K562 (cell line): ENCODE measurements around the gene GAMT. TPM values are rescaled to one million over a fixed set of nuclear protein-coding genes. Genes with fewer than 3 reads are reported as not detected.
A peak's percentile ranks its signal among the peaks of the same experiment; 100 is the strongest.

Experiments used
- ATAC-seq: fragments of 200-7000 bp; cut with Tn5 transposase; 3 replicates; pipeline ENCODE4 v1.9.1; 2020; ENCODE audit warnings: moderate library complexity
- BruUV-seq: library from RNA; stranded (reverse); fragments of 400-500 nt; replicated peaks from 2 replicates; lab custom pipeline; 2021; lab: Mats Ljungman, UMichigan
- CTCF ChIA-PET: fragments of 300-600 bp; formaldehyde crosslinking; extraction: SDS; loops from one replicate; lab custom pipeline; 2021; ENCODE audit warnings: low intra/inter-chr PET ratio; lab: Yijun Ruan, JAX
- POLR2A ChIA-PET: fragments of 300-600, 350-650 bp; sonication (Branson Sonifier 250); formaldehyde crosslinking; extraction: SDS; loops from one replicate; lab custom pipeline; 2021; ENCODE audit warnings: antibody characterized with exemption, inconsistent platforms; lab: Yijun Ruan, JAX
- DNase-seq, 4 experiments: peaks; one replicate each; pipeline versions ENCODE4 v3.0.0 to v3.0.0-alpha.2; 2011 to 2018; ENCODE audit warnings: low spot score in 3 of 4, mixed read lengths in 3 of 4; ENCODE audit errors: extremely low read depth in 1 of 4
- FAIRE-seq: peaks from 2 replicates; lab custom pipeline; 2011; peaks lifted over from hg19 to GRCh38; lab: Jason Lieb, UNC
- H2AFZ ChIP-seq: 2 replicates; pipeline ENCODE4 v1.6.0; 2011; ENCODE audit warnings: low read depth, low read length, control low read depth, inconsistent platforms
- H3K27ac ChIP-seq: fragments of 200-600 bp; 3 replicates; pipeline ENCODE4 v1.8.0; 2011; ENCODE audit warnings: low read depth, mild to moderate bottlenecking, control low read depth, inconsistent platforms, low read length, moderate library complexity, mixed read lengths; ENCODE audit errors: extremely low read depth
- H3K27me3 ChIP-seq, 2 experiments: fragments of 300-600 bp in 1 of 2; 2 replicates in 1 of 2; 3 replicates in 1 of 2; pipeline versions ENCODE4 v1.6.0 to v1.8.0; 2011; ENCODE audit warnings: inconsistent platforms in 2 of 2, low read length in 2 of 2, mild to moderate bottlenecking in 1 of 2, mixed read lengths in 1 of 2, moderate library complexity in 1 of 2; ENCODE audit not compliant: control insufficient read depth in 2 of 2, insufficient read depth in 2 of 2
- H3K36me3 ChIP-seq: fragments of 300-600 bp; 3 replicates; pipeline ENCODE4 v1.8.0; 2011; ENCODE audit warnings: mild to moderate bottlenecking, low read length, inconsistent platforms; ENCODE audit not compliant: control insufficient read depth, insufficient read depth
- H3K4me1 ChIP-seq, 2 experiments: fragments of 200-600 bp in 1 of 2; replicated peaks in 1 of 2; 2 replicates in 1 of 2; 3 replicates in 1 of 2; pipeline versions ENCODE4 v1.5.1 to v1.8.0; 2011; ENCODE audit warnings: inconsistent platforms in 2 of 2, low read length in 2 of 2, mild to moderate bottlenecking in 1 of 2, mixed read lengths in 1 of 2, moderate library complexity in 1 of 2; ENCODE audit not compliant: control insufficient read depth in 2 of 2, insufficient read depth in 2 of 2
- H3K4me2 ChIP-seq: 2 replicates; pipeline ENCODE4 v1.6.1; 2011; ENCODE audit warnings: low read length, control low read depth, inconsistent platforms, mixed read lengths; ENCODE audit not compliant: insufficient read depth
- H3K4me3 ChIP-seq: fragments of 200-600 bp; sonication (generic), shearing (Covaris generic); 2 replicates; pipeline ENCODE4 v1.5.1; 2016; ENCODE audit warnings: control low read depth, inconsistent platforms
- H3K79me2 ChIP-seq: fragments of 200-600 bp; 3 replicates; pipeline ENCODE4 v1.8.0; 2011; ENCODE audit warnings: low read length, inconsistent platforms; ENCODE audit not compliant: control insufficient read depth, insufficient read depth
- H3K9ac ChIP-seq, 2 experiments: 2 replicates each; pipeline versions ENCODE4 v1.6.0 to v1.6.1; 2011; ENCODE audit warnings: low read depth in 2 of 2, low read length in 2 of 2, control low read depth in 1 of 2, inconsistent platforms in 1 of 2, mild to moderate bottlenecking in 1 of 2, mixed read lengths in 1 of 2; ENCODE audit not compliant: insufficient read depth in 1 of 2
- H3K9me1 ChIP-seq: one replicate; pipeline ENCODE4 v1.6.0; 2011; ENCODE audit warnings: inconsistent platforms, mild to moderate bottlenecking, low read length, moderate library complexity; ENCODE audit not compliant: control insufficient read depth, insufficient read depth
- H3K9me3 ChIP-seq: replicated peaks from 2 replicates; pipeline ENCODE4 v1.5.1; 2011; ENCODE audit warnings: low read depth, low read length, inconsistent platforms; ENCODE audit not compliant: control insufficient read depth, insufficient read depth
- H4K20me1 ChIP-seq: replicated peaks from 2 replicates; pipeline ENCODE4 v1.6.1; 2011; ENCODE audit warnings: low read length, inconsistent platforms, mixed read lengths; ENCODE audit not compliant: control insufficient read depth, insufficient read depth
- ERF ChIP-seq: fragments of 450-650 bp; formaldehyde crosslinking; IDR thresholded peaks from 2 replicates; pipeline ENCODE4 v1.4.0; 2020; ENCODE audit warnings: mild to moderate bottlenecking, mixed read lengths
- NFYB ChIP-seq: IDR thresholded peaks from 2 replicates; pipeline ENCODE4 v1.6.1; 2011; ENCODE audit warnings: mild to moderate bottlenecking, moderate library complexity; ENCODE audit not compliant: insufficient read length; ENCODE audit errors: extremely low read depth
- POLR2B ChIP-seq: fragments of 450-650 bp; IDR thresholded peaks from 2 replicates; pipeline ENCODE4 v1.6.1; 2018; ENCODE audit warnings: low read depth; ENCODE audit not compliant: partially characterized antibody
- TAL1 ChIP-seq: fragments of 450-650 bp; IDR thresholded peaks from 2 replicates; pipeline ENCODE4 v1.6.1; 2016; ENCODE audit warnings: mild to moderate bottlenecking
- THRAP3 ChIP-seq: fragments of 450-650 bp; IDR thresholded peaks from 2 replicates; pipeline ENCODE4 v1.6.1; 2016; ENCODE audit warnings: mild to moderate bottlenecking, inconsistent platforms, borderline replicate concordance
- ZNF589 ChIP-seq: fragments of 200-800 bp; sonication (Bioruptor generic); IDR thresholded peaks from 2 replicates; pipeline ENCODE4 v1.6.1; 2016; ENCODE audit warnings: low read depth, missing genetic modification characterization, missing compliant biosample characterization
- WGBS: fragments of 100-300 bp; shearing (Covaris generic); methylation state at CpG from one replicate; pipeline ENCODE4 v1.1.6; 2016; ENCODE audit warnings: low coverage, mixed read lengths; ENCODE audit not compliant: insufficient coverage; ENCODE audit errors: missing lambda C conversion rate; 5-methylcytosine and 5-hydroxymethylcytosine counted together
- in situ Hi-C: fragments of 300-500 bp; cut with MboI; formaldehyde crosslinking; loops from 4 replicates; pipeline ENCODE4 v1.15.0; 2018; ENCODE audit warnings: inconsistent platforms, mixed read lengths
- intact Hi-C: fragments of 100-400 bp; cut with micrococcal nuclease; formaldehyde crosslinking; loops from 2 replicates; pipeline ENCODE4 v1.14.2; 2022
- polyA plus RNA-seq, 8 experiments: library from polyadenylated mRNA; depleted of rRNA in 4 of 8; stranded (reverse) in 5 of 8; unstranded in 3 of 8; fragments of >200 nt; fragmentation: Nextera tagmentation in 2 of 8; fragmentation: Illumina TruSeq in 1 of 8; extraction: Ambion mirVana in 2 of 8; extraction: Trizol in 1 of 8; gene quantifications; 2 replicates each; pipeline versions ENCODE4 v1.2.1 to v1.2.3, GENCODE V29; 2011 to 2014; ENCODE audit warnings: inconsistent platforms in 1 of 8, missing spikeins in 1 of 8
- total RNA-seq, 7 experiments: library from RNA; depleted of rRNA in 6 of 7; stranded (reverse); fragments of >200 nt in 6 of 7; fragmentation: Illumina TruSeq in 2 of 7; extraction: Trizol in 2 of 7; gene quantifications; 2 replicates each; pipeline versions ENCODE4 v1.2.1 to v1.2.3, GENCODE V29; 2011 to 2021; ENCODE audit warnings: low replicate concordance in 1 of 7
- TF ChIP-seq, protein P1 (sequence below), 2 experiments: IDR thresholded peaks; 2 replicates each; pipeline ENCODE4 v1.6.1; 2011; ENCODE audit warnings: borderline replicate concordance in 1 of 2, control low read depth in 1 of 2, low read depth in 1 of 2, low read length in 1 of 2, mild to moderate bottlenecking in 1 of 2, mixed read lengths in 1 of 2, moderate library complexity in 1 of 2; ENCODE audit not compliant: insufficient read depth in 1 of 2, insufficient read length in 1 of 2, poor library complexity in 1 of 2, severe bottlenecking in 1 of 2; ENCODE audit errors: extremely low read depth in 1 of 2

GAMT gene
- total and polyA plus RNA-seq, 9 of the 15 experiments (the other 6 are each of a cell fraction or from before 2014, with no cell fraction given) = 1.3 to 35.3 (median 27.2) TPM

DNA sequence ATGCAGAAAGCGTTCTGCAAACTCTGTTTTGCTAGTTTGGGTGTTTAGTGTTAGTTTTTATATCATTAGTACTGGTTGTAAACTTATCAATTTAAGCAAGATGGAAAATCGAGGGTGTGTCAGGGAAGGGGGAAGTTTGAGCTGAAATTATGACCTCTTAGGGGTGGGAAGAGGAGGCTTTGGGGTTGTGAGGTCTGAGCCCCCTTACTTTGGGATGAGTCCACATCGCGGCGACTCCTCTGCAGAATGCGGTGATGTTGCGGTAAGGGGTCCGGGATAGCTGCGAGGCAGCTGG, 18.4 kb downstream of the GAMT start:
- no peak for FAIRE-seq
- POLR2A ChIA-PET = interaction anchor here (0.7 to 0.9 kb wide), 4 partner anchors 9 to 1292 kb away, joined by 3 to 4 read pairs (median 3); no protein-coding TSS in a partner anchor
- Histone ChIP-seq H3K27ac (no peak overlapping the region), H3K9me3 (no peaks in the 10 kb centered on the region), H2AFZ (no peak overlapping the region), H3K9me1 (no peaks in the 10 kb centered on the region), H3K4me1 (peaks cover 0 to 49% of the 10 kb centered on the region in 2 experiments; a peak in 2 of 5 replicates), H3K4me3 (peak overlapping the region; percentile 6; the same call in 1 of the 2 replicates), H4K20me1 (no peaks in the 10 kb centered on the region; the same call in none of the 2 replicates), H3K4me2 (peak overlapping the region; percentile 75), H3K79me2 (peaks cover 40% of the 10 kb centered on the region), H3K27me3 (no peaks in the 10 kb centered on the region)
- DNase-seq = peak in 2 of 4 experiments; percentile 87 to 89
- CTCF ChIA-PET = interaction anchor here (0.5 to 0.7 kb wide), 2 partner anchors 9 to 11 kb away, joined by 4 to 6 read pairs; no protein-coding TSS in a partner anchor
- intact Hi-C loops = no loop called here
- in situ Hi-C loops = loop anchor here (5.0 kb wide), 1 partner anchor 106 kb away; the partner anchor contains the start of gene FAM174C
- no peak for ATAC-seq
- 5% methylated on average over 9 of the region's 9 CpGs for WGBS
- TF ChIP-seq THRAP3 (peak; percentile 43; the same call in 1 of the 2 replicates), ERF (CRISPR knock-in tag) (peak; percentile 22; the same call in 1 of the 2 replicates), ZNF589 (CRISPR knock-in tag) (no peak), TAL1 (0 out of 2 replicates have a peak, but pooled peaks have one; percentile 4), NFYB (peak; percentile 21), POLR2B (no peak)
- TF ChIP-seq, protein P1, sequence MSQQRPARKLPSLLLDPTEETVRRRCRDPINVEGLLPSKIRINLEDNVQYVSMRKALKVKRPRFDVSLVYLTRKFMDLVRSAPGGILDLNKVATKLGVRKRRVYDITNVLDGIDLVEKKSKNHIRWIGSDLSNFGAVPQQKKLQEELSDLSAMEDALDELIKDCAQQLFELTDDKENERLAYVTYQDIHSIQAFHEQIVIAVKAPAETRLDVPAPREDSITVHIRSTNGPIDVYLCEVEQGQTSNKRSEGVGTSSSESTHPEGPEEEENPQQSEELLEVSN (IDR thresholded peaks at IDR 0.05; ENCODE audit: borderline replicate concordance in 1 of 2, extremely low read depth in 1 of 2, insufficient read depth in 1 of 2, insufficient read length in 1 of 2, low read depth in 1 of 2, low read length in 1 of 2, poor library complexity in 1 of 2, severe bottlenecking in 1 of 2) = peak in 1 of 2 experiments; percentile 32
- TF ChIP-seq, all 486 proteins: peak for 5
- peak overlapping the region in 1 of 2 experiments; percentile 1; a peak in 1 of 4 replicates for H3K9ac ChIP-seq
- BruUV-seq = no TSS peak
- H3K36me3 ChIP-seq = peaks cover 32% of the 10 kb centered on the region; the same call in 2 of the 3 replicates
